Fibroblast of skin of left quadriceps (primary cell): Measurements from ENCODE around the gene ZNF57.
"Not testable (repeated sequence)": the region's sequence is repeated elsewhere in the genome, so short reads cannot be mapped to it uniquely, and the experiment has no call there.

Experiments
- DNase-seq, 2 experiments: peaks; one replicate each; pipeline ENCODE4 v3.0.0-alpha.2; 2013; ENCODE audit warnings: low read depth in 2 of 2

The ZNF57 gene

DNA sequence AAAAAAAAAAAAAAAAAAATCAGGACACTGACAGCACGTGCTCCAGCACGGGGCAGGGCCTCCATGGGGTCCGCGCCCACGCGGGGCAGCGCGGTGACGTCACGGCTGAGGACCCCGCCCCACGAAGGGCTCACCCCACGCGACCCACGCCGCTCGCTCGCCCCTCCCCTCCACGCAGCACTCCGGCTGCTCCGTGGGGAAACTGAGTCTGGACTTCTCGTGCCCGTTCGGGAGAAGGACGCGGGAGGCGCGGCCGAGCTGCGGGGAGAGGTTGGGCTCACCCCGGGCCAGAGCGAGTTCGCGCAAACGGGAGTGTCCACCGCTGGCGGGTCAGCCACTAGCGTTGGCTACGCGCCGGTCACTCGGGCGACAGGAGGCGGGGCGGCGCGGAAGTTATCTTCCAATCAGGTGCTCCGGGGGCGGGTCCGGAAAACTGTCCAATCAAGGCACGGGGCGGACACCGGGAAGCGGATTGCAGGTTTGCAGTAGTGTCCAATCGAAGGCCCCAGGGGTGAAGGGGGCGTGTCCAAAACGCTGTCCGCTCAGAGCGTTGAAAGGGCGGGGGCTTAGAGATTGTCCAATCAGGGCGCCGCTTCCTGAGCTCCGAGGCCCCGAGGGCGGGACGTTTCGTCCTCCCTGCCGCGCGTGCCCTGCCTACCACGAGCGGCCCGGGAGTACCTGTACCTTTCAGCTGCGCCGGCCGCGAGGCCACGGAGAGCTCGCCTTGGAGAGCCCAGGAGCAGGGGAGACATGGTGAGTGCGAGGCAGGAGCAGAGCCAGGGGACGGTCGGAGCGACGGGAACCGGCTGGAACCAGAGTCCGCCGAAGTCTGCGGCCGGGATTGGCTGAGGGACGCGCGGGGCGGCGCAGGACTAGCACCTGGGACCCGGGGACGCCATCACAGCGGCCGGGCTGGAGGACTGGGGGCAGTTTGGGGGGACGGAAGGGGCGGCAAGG is at the start of gene ZNF57:
ZNF57 (plus strand) TSS at position 633 of the 957 bp plus-strand sequence; CDS start at position 751, 118 bp downstream.
- peak; percentile 95 to 96 for DNase-seq

DNA sequence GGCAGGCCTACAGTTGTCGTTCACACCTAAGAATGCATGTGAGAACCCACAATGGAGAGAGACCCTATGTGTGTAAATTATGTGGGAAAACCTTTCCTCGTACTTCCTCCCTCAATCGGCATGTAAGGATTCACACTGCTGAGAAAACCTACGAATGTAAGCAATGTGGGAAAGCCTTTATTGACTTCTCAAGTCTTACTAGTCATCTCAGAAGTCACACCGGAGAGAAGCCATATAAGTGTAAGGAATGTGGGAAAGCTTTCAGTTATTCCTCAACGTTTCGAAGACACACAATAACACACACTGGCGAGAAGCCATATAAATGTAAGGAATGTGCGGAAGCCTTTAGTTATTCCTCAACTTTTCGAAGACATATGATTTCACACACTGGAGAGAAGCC is 48.1 kb upstream of the ZNF57 start:
- no peak for DNase-seq

DNA sequence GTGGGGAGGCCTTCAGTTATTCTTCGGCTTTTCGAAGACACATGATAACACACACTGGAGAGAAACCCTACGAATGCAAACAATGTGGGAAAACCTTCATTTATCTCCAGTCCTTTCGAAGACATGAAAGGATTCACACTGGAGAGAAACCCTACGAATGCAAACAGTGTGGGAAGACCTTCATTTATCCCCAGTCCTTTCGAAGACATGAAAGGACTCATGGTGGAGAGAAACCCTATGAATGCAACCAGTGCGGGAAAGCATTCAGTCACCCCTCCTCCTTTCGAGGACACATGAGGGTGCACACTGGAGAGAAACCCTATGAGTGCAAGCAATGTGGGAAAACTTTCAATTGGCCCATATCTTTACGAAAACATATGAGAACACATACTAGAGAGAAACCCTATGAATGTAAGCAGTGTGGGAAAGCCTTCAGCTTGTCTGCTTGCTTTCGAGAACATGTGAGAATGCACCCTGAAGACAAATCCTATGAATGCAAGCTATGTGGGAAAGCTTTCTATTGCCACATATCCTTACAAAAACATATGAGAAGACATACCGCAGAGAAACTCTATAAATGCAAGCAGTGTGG is 47.6 kb upstream of the ZNF57 start:
- no peak for DNase-seq

DNA sequence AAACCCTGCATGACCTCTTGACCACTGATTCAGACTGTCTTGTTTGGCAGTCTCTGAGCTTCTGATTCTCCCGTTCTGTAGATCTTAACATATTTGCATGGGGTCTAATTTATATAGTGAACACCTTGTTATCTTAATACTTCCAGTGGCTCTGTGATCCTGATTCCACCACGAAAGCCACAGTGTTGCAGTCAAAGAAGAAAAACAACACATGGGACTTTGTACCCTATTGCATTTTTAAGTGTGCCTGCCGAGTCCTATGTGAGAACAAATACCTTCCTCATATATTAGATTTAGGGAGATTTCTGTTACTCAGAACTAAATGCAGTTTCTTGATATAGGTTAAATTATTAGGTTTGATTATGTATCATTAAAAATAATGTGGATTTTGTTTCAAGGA is 45.9 kb upstream of the ZNF57 start:
- DNase-seq = no peak

DNA sequence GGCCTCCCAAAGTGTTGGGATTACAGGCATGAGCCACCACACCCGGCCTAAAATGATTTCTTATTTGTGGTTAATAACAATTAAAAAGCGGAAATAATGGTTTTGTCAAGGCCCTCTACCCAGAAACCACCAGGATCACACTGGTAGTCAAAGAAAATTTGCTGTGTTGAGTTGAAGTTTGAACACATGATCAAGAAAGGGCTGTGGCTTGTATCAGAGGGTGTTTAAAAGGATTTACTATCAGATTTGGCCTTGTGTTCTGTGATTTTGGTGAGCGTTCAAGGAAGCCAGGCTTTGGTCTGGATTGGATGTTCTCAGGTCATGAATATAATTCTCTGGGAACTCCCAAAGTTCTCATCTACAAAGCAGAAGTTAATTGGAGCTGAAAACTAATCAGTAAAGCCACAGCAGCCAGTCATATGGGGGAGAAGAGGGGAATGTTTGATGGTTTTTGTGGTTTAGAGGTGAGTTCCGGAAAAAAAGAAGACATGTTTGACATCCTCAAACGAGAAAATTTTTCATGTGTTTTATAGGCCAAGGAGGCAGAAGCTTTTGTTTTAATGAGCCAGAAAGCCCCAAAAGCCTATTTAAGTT is 44.2 kb upstream of the ZNF57 start:
- no peak for DNase-seq

DNA sequence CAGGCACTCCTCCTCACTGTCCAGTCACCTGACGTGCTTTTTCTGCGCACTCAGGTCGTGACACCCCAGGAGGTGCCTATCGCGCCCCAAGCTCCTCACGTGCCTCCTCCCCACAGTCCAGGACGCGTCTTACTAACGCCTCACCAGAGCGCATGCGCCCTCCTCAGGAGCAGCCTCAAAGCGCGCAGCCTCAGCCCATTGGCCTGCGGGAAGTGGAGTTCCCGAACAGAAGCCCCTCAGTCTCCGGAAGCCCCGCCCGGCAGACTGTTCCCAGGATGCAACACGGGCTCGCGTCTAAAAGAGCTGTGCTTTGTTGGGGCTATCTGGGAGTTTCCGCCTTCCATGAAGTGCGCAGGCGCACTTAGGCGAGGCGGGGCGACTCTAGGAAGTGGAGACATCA is 41.9 kb upstream of the ZNF57 start:
- DNase-seq = no peak

DNA sequence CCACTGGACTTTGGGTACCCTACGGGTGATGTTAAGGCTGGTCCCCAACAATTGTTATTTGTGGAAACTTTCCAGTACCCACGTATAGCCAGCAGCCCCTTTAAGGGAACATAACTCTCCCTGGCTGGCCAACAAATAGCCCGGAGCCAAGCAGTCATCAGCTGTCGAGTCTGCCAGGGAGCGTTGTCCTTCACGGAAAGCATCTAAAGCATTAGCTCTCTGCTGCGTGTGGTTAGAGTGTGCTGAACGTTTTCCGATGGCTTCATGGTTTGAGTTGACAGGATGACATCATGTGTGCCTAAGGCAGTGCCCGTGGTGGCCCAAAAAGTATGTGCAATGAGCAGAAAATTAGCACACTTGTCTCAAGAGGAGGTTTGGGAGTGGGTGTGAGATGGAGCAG is 36.9 kb upstream of the ZNF57 start:
- no peak for DNase-seq

DNA sequence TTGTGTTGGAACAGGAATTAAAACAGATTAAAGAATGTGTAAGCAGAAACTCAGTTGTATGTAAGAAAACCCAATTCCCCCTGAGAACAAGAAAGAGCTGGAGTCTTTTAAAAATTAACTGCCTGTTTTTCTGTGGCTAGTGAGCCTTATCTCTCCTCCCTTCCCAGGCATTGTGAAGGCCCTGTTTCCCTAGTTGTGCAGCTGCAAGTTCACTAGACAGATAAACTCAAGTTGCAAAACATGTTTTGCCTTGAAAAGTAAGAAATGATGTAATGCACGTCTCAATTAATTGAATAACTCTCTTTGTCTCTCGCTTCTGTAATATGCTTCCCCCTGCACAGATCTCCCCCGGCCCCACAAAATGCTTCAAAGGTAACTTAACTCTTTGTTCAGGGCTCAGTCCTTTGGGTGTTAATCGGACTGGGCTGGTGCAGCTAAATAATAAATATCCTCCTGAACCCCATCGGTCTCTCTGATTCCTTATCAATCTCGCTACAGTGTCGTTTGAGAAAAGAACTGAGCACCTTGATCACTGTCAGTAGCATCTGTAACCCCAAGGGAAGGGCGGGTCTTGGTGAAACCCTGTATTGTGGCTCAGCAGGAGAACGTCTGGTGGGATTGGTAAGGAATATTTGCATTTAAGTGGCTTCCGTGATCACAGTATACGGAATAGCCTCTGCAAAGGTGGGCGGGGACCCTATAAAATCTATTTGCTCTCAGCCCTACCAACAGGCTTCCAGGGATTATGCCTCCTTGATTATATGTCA is 35.2 kb upstream of the ZNF57 start:
- no peak for DNase-seq

DNA sequence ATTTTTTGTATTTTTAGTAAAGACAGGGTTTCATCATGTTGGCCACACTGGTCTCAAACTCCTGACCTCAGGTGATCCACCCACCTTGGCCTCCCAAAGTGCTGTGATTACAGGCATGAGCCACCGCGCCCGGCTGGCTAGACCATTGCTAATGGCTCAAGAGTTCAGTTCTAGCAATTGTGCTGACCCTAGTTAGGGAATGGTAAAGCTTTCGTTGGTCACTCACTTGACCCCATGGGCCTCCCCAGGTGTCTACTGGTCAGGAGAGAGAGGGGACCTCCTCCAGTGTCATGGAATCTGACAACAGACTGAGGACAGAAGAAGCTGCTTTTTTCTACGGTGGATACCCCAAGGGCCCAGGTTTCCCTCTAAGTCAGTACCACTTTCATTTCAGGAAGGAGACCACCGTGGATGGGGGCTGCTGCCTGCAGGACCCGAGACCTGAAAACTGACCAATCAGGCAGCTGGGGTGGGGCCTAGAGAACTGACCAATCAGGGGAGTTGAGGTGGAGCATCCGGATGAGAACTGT is 34.2 kb upstream of the ZNF57 start:
- no peak for DNase-seq

DNA sequence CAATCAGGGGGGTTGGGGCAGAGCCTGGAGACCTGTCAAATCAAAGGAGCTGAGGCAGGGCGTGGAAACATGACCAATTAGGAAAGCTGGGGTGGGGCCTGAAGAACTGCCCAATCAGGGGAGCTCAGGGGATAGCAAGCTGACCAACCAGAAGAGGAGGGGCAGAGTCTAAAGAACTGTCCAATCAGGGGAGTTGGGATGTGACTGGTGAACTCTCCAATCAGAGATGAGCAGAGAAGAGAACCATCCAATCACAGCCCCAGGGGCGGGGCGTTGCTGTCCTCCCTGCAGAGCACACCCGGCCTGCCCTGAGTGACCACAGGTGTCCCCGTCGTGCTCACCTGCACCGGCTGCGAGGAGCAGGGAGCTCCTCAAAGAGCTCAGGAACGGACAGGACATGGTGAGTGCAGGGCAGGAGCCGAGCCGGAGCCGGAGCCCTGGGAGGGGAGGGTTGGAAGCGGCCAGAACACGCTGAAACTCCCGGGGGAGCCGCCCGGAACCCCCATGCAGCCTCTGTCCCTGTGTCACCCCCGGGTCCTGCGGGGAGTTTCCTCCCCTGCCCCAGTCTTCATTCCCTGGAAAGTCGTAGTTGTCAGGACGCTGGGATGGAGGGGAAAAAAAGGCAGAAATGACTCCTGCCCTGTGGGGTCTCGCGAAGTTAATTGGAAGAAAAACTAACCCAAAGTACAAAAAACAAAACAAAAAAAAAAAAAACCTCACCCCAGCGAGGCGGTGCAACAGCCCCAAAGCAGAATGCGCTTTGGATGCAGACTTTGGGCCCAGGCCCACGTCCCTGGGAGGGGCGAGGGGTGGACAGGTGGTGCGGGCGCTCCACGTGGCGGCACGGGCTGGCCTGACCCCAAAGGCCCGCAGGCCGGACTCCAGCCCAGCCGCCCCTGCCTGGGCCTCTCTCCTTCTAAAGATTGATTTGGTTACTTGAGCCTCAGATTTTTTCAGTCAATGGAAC is 33.4 kb upstream of the ZNF57 start, which contains the start of gene ZNF556:
ZNF556 (plus strand) TSS at position 311 of the 967 bp plus-strand sequence; CDS start at position 398, 87 bp downstream.
- DNase-seq = no peak

DNA sequence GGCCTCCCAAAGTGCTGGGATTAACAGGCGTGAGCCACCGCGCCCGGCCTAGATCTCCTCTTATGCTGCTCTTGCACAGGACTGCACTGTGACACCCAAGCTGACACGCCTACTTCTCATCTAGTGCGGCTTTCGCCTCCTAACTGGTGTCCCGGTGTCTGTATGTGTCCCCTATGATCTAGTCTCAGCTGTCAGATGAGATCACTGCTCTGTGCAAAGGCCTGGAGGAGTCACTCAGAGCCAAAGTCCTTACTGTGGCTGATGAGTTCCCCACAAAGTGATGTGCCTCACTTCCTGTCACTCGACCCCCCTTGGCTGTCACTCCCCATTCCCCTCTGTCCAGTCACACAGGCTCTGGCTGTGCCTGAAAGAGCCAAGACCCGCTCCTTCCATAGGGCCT is 31.1 kb upstream of the ZNF57 start:
- DNase-seq = no peak

DNA sequence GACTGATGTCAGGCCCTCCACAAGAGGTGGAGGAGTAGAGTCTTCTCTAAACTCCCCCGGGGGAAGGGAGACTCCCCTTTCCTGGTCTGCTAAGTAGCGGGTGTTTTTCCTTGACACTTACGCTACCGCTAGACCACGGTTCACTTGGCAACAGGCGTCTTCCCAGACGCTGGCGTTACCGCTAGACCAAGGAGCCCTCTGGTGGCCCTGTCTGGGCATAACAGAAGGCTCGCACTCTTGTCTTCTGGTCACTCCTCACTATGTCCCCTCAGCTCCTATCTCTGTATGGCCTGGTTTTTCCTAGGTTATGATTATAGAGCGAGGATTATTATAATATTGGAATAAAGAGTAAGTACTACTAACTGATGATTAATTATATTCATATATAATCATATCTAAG is 28.6 kb upstream of the ZNF57 start:
- DNase-seq = not testable (repeated sequence)

DNA sequence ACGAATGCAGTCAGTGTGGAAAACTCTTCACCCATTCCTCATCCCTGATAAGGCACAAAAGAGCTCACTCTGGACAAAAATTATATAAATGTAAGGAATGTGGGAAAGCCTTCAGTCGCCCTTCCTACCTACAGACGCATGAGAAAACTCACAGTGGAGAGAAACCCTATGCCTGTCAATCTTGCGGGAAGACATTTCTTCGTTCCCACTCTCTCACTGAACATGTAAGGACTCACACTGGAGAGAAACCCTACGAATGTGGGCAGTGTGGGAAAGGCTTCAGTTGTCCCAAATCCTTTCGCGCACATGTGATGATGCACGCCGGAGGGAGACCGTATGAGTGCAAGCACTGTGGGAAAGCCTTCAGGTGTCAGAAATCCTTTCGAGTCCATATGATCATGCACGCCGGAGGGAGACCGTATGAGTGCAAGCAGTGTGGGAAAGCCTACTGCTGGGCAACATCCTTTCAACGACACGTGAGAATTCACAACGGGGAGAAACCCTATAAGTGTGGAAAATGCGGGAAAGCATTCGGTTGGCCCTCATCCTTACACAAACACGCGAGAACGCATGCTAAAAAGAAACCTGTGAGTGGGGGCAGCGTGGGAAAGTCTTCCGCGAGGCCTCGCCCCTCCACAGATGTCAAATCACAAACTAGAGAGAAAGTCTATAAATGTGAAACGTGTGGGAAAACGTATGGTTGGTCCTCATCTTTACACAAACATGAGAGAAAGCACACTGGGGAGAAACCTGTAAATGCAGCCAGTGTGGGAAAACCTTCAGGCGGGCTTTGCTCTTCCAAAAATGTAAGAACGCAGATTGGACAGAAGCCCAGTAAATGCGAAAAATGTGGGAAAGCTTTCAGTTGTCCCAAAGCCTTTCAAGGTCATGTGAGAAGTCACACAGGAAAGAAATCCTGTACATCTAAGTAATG is 23.1 kb upstream of the ZNF57 start:
- DNase-seq = no peak

DNA sequence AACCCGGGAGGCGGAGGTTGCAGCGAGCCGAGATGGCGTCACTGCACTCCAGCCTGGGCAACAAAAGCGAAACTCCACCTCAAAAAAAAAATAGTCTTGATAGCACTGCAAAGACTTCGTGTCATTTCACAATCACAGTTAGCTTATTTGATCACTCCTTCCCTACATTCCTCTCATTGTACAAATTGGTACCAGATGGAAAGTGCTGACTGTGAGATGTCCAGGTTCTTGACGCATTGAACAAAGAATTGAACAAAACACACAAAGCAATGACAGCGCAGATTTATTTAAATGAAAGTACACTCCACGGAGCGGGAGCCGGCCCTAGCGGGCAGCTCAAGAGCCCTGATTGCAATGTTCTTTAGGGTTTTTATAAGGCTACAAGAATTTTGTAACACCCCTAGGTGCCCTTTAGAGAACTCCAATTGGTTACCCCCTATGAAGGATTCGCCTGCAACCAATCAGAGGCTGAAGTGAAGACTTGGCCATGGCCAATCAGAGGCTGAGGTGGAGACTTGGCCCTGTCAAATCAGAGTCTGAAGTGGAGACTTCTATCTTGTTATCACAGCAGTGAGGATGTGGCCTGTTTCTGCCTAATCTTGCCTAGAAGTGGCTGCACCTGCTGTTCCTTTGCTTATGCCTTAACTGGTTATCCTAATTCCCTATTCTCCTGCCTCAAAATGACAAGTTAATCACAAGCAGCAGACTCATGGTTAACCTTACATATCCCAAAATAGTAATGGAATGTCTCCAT is 16.9 kb upstream of the ZNF57 start:
- no peak for DNase-seq

DNA sequence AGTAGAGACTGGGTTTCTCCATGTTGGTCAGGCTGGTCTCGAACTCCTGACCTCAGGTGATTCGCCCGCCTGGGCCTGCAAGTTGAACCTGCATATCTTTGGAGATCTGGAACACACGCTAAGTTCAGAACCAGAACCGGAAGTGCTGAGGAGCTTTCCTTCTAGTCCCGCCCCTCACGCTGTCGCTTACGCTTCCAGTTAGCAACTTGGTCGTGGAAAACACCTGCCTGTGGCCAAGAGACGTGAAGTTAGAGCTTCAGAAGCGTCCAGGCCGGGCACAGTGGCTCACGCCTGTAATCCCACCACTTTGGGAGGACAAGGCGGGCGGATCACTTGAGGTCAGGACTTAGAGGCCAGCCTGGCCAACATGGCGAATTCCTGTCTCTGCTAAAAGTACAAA is 15.0 kb upstream of the ZNF57 start:
- DNase-seq = no peak

DNA sequence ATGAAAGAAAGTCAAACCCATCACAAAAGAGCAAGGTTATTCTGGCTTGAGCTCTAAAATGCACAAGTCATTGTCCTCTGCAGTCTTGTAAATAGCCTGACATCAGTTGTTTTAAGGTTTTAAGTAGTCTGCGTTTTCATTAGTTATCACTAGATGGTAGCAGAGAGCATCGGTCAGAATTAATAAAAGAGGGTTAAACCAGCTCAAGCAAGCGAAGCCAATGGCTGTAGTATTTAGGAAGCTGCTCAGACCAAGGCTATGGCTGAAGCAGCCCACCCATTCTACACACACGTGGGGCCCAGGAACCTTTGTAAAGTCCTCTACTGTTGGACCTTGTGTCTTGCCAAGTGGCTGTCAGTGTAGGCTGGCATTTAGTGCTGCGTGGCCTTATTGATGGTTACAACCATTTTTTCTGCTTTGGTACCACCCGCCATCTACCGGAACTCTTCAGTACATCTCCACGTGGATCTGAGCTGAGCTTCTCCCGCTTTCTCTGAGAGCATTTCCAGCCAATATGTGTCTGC is 13.3 kb upstream of the ZNF57 start:
- peak in 1 of 2 experiments; percentile 16 for DNase-seq

DNA sequence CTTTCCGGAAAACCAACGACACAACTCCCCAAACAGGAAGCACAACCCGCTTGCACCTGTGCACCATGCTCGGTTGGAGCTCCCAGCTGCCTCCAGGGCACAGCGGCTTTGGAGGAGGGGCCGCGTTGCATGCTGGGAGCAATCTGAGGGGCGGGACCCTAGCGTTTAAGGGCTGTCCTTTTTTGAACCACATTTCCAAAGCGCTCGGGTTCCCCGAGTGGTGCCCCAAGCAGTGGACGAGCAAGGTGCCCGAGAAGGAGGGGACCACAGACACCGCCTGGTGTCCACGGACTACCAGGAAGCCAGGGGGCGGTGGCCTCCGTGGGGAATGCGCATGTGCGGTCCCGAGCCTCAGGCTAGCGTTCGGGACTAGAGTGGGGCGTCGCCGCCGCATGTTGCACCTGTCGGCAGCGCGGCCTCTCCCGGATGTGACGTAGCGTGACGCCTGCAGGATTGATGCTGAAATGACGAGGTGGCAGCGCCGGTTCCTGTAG is 11.9 kb upstream of the ZNF57 start:
- DNase-seq = no peak

DNA sequence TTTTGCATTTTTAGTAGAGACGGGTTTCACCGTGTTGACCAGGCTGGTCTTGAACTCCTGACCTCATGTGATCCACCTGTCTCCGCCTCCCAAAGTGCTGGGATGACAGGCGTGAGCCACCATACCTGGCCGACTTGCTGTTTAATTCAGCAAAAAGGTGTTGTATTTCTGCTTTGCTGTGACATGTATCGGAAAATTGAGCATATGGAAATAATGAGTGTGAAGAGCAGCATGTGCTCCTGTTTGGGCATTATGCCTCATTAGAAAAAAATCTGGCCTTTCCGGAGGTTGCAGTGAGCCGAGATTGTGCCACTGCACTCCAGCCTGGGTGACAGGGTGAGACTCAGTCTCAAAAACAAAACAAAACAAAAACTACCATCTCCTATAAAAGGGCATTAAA is 10.2 kb upstream of the ZNF57 start:
- not testable (repeated sequence) for DNase-seq
